ENCODE measurements around the gene SCAF8.
"Not testable (repeated sequence)": the region's sequence is repeated elsewhere in the genome, so short reads cannot be mapped to it uniquely, and the experiment has no call there.

The SCAF8 gene

GRCh38 chr6:154737424-154737823, 4.2 kb downstream of the SCAF8 start:
- no peak for DNase-seq

- no peak for DNase-seq
Measured at GRCh38 chr6:154738551-154738961, 5.3 kb downstream of the SCAF8 start.

- DNase-seq: no peak
Measured at GRCh38 chr6:154740658-154741057, 7.4 kb downstream of the SCAF8 start.

- DNase-seq: no peak
Measured at GRCh38 chr6:154742891-154743290, 9.7 kb downstream of the SCAF8 start.

GRCh38 chr6:154744029-154744745, 11.0 kb downstream of the SCAF8 start:
- DNase-seq: not testable (repeated sequence)

GRCh38 chr6:154745243-154745642, 12.0 kb downstream of the SCAF8 start:
- DNase-seq: no peak

- DNase-seq: no peak
Measured at GRCh38 chr6:154749341-154749740, 16.1 kb downstream of the SCAF8 start.

GRCh38 chr6:154751011-154751800, 18.0 kb downstream of the SCAF8 start:
- no peak for DNase-seq

- no peak for DNase-seq
Measured at GRCh38 chr6:154752022-154752421, 18.8 kb downstream of the SCAF8 start.

GRCh38 chr6:154754152-154754551, 20.9 kb downstream of the SCAF8 start:
- DNase-seq: no peak

GRCh38 chr6:154757352-154758050, 24.3 kb downstream of the SCAF8 start:
- no peak for DNase-seq

- DNase-seq: no peak
Measured at GRCh38 chr6:154758125-154758524, 24.9 kb downstream of the SCAF8 start.

- no peak for DNase-seq
Measured at GRCh38 chr6:154763650-154764049, 30.4 kb downstream of the SCAF8 start.

- no peak for DNase-seq
Measured at GRCh38 chr6:154765273-154765672, 32.1 kb downstream of the SCAF8 start.

- no peak for DNase-seq
Measured at GRCh38 chr6:154766288-154766687, 33.1 kb downstream of the SCAF8 start.

- no peak for DNase-seq
Measured at GRCh38 chr6:154767003-154767723, 33.9 kb downstream of the SCAF8 start.

GRCh38 chr6:154768280-154768679, 35.1 kb downstream of the SCAF8 start:
- DNase-seq: no peak

GRCh38 chr6:154773610-154774089, 40.4 kb downstream of the SCAF8 start:
- no peak for DNase-seq

- DNase-seq: not testable (repeated sequence)
Measured at GRCh38 chr6:154779157-154779556, 45.9 kb downstream of the SCAF8 start.

GRCh38 chr6:154782193-154782592, 49.0 kb downstream of the SCAF8 start:
- DNase-seq: no peak

- DNase-seq: no peak
Measured at GRCh38 chr6:154783229-154783628, 50.0 kb downstream of the SCAF8 start.

- no peak for DNase-seq
Measured at GRCh38 chr6:154785075-154785474, 51.9 kb downstream of the SCAF8 start.

All from stimulated activated CD4-positive, alpha-beta T cell treated with anti-CD3 and anti-CD28 coated beads, Interleukin-4, amount 100 ng/mL, for 1 hour (primary cell).